GM10266 (cell line): Measurements from ENCODE around the gene LNX2.

Source experiments
- DNase-seq: peaks from one replicate; pipeline ENCODE4 v3.0.0; 2012; ENCODE audit errors: extremely low spot score
- TF ChIP-seq, protein P1 (sequence below): IDR thresholded peaks from 2 replicates; pipeline ENCODE4 v1.5.1; 2012; ENCODE audit warnings: mild to moderate bottlenecking, low read depth; ENCODE audit not compliant: control insufficient read depth, insufficient read depth; ENCODE audit errors: missing control alignments

LNX2 gene

DNA sequence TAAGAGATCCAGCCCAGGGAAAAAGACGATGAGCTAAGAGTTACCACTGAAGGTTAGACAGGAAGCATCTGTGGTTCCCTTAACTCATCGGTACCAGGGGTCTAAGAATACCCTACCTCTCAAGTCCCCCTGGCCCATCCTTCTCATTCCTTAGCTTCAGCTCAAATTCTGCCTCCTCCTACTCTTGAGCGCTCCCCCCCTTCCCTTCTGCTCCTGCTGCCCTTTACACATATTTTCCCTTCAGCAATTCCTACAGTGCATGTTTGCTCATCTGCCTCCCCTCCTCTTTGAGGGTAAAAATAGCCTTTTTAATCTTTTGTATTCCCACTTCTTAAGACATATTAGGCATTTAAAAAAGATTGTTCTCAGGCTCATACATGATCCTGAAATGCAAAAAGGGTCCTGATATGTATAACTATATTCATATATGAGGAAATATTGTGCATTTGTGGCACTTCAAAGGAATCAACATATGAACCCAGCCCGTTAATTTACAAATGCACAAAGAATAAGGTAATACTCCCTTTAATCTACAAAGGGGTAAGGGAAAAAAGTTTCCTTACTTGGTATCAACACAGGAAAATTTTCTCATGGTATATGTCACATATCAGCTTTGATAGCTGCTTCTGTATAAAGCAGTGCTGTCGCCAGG, 33.1 kb downstream of the LNX2 start:
- DNase-seq = no peak
- TF ChIP-seq, protein P1, sequence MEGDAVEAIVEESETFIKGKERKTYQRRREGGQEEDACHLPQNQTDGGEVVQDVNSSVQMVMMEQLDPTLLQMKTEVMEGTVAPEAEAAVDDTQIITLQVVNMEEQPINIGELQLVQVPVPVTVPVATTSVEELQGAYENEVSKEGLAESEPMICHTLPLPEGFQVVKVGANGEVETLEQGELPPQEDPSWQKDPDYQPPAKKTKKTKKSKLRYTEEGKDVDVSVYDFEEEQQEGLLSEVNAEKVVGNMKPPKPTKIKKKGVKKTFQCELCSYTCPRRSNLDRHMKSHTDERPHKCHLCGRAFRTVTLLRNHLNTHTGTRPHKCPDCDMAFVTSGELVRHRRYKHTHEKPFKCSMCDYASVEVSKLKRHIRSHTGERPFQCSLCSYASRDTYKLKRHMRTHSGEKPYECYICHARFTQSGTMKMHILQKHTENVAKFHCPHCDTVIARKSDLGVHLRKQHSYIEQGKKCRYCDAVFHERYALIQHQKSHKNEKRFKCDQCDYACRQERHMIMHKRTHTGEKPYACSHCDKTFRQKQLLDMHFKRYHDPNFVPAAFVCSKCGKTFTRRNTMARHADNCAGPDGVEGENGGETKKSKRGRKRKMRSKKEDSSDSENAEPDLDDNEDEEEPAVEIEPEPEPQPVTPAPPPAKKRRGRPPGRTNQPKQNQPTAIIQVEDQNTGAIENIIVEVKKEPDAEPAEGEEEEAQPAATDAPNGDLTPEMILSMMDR = no peak

DNA sequence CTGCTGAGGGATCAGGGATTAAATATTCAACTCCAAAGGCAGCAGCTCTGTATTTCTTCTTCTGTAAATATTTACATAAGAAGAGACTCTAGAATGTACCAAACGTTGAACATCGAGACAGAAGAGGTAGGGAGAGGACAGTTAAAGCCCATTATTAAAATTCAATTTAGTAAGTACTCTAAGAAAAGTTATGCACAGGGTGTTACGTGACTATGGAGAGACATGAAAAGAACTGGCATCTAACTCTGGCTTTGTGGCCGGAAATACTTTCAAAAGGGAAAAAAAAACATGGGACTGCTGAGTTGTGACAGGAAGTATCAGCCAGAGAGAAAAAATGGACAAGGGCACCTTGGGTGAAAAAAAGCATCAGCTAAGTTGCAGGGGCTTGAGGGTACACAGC, 36.7 kb downstream of the LNX2 start:
- no peak for DNase-seq
- TF ChIP-seq, protein P1 = no peak

DNA sequence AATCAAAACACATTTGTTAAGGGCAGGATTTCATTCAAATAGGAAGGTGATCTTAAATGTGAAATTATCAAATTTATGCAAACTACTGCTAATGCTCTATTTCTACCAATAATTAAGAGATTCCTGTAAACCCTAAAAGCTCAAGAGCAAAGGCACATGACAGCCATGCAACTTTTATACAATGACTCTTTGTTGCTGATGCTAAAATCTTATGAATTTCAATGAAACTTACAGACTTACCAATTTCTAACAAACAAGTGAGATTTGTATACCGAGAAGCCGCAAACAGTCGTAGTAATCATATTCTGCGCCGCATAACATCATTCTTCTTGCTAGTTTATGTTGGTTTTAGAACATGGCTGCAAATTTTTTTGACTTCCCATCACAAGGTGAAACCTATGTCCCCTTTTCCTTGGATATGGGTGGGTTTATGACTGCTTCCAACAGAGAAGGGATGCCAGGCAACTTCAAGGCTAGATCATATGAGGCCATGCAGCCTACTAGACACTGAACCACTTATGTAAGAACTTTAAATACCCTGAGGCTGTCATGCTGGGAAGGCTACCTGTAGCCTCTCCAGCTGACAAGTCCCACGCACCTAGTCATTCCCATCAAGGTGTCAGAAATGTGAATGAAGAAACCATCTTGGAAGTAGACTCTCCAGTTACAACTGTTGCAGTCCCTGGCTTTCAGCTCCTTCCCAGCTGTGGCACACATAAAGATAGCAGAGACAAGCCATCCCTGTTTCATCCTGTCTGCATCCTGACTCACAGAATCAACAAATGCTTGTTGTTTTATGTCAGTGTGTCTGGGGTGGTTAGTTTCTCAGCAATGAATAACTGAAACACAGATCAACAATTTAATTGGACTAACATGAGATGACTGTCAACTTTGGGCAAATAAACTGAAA, 42.0 kb downstream of the LNX2 start:
- no peak for DNase-seq
- TF ChIP-seq, protein P1 = no peak

DNA sequence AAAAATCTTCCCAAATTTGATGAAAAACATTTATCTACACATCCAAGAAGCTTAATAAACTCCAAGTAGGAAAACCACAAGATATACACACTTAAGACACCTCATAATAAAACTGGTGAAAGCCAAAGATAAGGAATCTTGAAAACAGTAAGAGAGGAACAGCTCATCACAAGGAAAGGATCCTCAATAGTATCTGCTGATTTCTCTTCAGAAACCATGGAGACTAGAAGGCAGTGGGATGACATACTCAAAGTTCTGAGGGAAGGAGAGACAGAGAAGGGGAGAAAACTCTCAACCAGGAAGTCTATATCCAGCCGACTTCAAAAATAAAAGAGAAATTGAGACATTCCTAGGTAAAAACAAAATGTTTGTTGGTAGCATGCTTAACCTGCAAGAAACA, 45.7 kb downstream of the LNX2 start:
- TF ChIP-seq, protein P1 = no peak
- DNase-seq = no peak

DNA sequence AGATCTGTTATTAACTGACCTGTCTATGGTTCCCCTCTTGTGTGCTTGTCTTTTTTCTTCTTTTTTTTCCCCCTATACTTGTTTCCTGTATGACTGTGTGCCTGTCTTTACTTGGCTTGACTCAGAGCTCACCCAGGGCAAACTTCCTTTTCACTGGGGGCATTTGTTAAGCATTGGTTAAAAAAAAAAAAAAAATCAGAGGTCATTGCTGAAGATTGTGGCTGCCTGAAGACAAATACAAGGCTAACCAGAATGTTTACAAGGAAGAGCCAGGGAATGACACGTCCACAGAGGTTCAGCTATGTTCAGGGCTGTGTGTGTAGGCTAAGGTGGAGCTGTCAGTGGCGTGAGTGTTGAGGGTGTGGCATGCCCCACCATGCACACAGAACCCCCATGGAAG, 47.1 kb downstream of the LNX2 start:
- DNase-seq = no peak
- TF ChIP-seq, protein P1 = no peak

DNA sequence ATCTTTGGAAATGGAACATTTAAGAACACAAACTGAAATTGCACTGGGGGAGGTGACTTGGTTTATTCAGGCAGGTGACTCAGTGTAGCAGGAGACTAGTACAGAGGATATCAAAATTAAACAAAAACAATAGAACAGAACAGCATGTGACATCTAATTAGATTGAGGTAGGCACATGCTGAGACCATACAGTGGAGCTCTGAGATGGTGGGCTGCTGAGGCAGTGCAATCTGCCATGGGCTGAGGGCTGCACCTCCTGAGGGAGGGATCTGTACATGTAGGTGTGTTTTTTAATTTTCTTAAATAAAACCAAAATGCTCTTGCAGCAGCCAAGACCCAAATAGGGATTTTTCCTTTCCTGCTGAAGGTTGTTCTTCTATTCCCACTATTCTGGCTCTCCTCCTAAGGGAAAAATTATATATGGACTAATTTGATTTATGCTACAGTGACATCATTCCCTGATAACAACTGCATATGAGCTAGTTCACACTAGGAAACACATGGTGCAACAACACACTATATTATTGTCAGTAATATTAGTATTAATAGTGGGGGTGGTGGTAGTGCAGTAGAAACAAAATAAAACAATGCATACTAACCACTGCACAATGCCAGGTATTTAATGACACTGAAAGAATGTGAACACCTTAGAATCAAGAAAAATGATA, 48.0 kb downstream of the LNX2 start:
- DNase-seq = no peak
- TF ChIP-seq, protein P1 = no peak
